ENCODE results near the gene SLC41A3.
"Not testable (repeated sequence)": the region's sequence is repeated elsewhere in the genome, so short reads cannot be mapped to it uniquely, and the experiment has no call there.

Gene SLC41A3

DNA sequence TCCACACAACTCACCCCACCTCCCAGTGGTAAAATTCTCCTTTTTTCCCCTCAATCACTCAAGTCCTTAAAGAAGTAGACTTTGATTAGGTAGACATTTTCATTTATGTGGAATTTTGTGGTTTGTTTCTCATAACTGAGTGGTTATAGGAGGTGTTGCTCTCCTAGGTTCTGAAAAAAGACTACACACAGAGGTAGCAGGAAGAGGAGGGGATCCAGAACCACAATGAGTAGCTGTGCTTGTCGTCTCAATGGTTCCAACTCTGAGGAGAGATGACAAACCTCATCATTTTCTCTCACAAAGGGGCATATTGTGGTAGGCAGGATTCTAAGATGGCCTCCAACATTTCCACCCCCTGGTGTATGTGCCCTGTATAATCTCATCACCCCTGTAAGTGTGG, 120.1 kb downstream of the SLC41A3 start:
- not testable (repeated sequence) for FAIRE-seq; DNase-seq (ENCODE audit: insufficient read length, low spot score)

DNA sequence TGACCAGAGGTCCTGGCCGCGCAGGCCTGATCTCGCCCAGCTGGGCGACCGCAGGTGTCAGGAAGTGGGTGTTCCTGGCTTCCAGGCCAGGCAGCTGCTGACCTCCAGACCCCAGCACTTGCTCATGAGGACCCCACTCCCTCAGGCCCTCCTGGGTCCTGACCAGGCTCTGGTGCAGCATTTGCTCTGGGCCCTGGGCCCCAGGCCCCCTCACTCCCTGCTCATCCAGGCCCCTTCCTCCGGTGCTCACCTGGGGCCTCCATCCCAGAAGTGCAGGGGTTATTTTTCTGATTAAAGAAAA, 122.7 kb downstream of the SLC41A3 start:
- DNase-seq (ENCODE audit: insufficient read length, low spot score): no peak
- no peak for FAIRE-seq

DNA sequence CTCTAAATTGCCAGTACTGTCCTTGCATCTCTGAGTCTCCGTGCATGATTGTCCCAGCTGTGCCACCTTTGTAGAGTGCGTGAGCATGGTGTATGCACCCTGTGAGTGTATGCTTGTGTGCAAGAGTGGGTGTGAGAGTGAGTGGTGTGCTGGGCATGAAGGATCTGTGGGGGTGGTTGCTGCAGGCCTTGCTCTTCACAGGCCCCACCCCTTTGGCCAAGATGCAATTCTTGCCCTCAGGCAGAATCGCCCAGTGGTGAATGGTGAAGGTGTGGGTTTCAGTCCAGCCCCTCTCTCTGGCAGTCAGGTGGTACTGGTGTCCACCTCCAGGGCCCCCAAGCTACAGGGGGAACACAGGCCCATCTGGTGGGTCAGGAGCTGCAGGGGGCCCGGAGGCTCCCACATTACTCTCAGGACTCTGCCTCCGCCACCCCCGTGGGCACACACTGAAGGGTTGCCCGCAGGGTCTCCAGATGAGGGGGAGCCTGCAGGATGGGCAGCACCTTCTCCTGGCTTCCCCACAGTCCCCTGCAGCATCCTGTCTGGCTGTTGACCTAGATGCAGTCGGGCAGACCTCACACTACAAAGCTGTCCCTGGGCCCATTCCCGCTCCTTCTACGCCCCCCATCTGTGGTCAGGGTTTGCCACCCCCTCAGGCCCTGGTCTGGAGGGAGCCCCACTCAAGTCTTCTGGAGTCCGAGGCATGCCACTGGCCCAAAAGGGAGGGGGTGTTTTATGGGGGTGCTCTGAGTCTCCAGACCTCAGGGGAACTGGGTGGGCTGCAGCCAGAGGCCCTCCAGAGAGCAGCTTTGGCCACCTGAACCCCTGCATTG, 123.3 kb downstream of the SLC41A3 start:
- no peak for FAIRE-seq
- DNase-seq (ENCODE audit: insufficient read length, low spot score): no peak

DNA sequence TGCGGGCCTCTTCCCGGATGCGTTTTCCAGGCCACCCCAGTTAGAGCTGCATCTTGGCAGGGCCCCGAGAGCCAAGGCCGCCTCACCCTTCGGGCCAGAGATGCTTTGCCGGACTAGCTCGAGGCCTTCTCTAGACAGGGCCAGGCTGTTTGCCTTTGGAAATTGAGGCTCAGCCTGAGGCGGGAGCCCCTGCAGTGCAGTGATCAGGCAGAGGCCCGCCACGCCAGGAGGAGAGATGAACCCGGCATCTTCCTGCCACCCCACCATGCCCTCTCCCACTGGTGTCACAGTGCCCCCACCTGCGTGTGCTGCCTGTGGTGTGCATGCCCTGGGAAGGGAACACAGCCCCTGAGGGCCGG, 123.9 kb downstream of the SLC41A3 start:
- no peak for DNase-seq (ENCODE audit: insufficient read length, low spot score)
- no peak for FAIRE-seq

DNA sequence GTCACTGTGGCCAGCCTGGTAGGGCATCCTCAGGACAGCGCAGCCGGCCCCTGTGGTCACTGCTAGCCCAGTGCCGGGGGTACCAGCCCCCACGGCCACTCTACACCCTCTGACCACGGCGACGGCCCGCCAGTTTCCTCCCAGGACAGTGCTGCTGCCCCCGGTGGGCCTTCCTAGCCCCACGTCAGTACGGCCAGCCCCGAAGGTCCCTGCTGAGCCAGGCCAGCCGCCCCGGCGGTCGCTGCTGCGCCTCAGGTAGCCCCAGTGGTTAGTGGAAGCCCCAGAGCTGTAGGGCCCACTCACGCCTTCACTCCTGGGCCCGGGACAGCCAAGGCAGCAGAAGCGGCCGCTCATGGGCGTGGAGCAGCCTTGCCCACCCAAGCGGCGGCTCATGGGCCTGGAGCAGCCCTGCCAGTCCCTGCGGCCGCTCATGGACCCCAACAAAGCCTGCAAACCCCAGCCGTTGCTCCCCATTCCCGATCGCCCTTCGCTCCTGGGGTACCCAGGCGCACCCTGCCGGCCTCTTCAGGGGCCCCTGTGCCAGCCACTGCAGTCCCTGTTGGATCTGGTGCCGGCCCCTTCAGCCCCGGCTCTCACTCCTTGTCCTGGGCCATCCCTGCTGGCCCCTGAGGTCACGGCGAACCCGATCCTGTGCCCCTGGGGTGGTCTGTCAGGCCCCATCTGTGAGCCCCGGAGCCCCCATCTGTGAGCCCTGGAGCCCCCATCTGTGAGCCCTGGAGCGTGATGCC, 124.4 kb downstream of the SLC41A3 start:
- FAIRE-seq (no peak), DNase-seq (ENCODE audit: insufficient read length, low spot score) (no peak)

DNA sequence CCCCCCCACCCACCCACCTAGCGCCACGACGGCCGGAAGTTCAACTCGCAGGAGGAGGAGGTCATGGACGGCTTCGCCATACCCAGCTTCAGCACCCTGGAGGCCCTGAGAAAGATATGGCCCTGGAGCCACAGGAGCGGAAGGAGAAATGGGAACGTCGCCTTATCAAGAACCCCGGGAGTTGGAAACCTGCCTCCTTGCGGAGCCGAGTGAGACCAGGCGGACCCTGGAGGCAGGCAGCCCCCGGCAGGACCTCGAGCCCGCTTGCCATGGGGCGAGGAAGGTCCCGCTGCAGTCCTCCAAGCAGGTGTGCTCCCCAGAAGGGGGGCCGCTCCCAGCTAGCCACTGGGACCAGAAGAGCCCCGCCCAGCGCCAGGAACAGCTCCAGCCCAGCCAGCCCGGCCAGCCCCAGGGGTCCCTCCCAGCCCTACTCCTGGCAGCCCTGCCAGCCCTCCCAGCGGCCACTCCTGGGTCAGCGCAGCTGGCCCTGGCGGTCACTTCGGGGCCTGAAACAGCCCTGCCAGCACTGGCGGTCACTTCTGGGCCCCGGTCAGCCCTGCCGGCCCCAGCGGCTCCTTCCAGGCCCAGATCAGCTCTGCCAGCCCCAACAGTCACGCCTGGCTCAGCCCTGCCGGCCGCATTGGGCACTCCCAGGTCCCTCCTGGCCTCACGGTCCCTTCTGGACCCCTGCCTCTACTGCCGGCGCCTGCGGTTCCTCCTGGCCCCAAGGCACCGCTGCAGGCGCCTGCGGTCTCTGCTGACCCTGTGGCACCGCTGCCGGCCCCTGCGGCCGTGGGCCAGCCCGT, 125.2 kb downstream of the SLC41A3 start:
- DNase-seq (ENCODE audit: insufficient read length, low spot score) (no peak), FAIRE-seq (no peak)

DNA sequence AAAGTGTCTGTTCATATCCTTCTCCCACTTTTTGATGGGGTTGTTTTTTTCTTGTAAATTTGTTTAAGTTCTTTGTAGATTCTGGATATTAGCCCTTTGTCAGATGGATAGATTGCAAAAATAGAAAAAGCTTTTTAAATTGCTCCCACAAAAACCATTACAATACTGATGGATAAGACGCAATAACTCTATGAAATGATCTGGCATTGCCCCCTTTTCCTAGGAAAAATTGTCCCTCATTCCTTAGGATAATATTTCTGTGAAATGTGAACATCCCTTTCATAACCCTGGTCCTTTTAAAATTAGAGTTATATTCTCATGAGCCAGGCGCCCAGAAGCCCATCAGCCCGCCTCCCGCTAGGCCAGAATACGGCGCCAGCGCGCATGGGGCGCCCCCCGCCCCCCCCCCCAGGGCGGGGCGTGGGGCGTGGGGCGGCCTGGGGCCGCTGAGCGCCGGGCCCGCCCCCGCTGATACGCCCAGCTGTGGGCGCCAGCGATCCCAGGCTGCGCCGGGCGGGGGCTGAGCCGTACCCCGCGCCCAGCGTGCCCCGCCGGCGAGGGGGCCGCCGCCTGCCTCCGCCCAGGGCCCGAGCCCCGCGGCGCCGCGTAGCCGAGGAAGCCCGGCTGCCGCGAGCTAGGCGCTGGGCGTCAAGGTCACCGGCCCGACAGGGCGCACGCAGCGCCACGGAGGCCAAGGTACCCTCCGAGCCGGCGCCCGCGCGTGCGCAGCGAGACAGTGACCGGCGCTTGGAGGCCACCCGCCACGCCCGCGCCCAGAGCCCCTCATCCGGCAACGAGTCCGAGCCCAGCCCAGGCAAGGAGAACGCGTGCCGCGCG, 126.0 kb downstream of the SLC41A3 start:
- DNase-seq (ENCODE audit: insufficient read length, low spot score) (no peak), FAIRE-seq (no peak)

DNA sequence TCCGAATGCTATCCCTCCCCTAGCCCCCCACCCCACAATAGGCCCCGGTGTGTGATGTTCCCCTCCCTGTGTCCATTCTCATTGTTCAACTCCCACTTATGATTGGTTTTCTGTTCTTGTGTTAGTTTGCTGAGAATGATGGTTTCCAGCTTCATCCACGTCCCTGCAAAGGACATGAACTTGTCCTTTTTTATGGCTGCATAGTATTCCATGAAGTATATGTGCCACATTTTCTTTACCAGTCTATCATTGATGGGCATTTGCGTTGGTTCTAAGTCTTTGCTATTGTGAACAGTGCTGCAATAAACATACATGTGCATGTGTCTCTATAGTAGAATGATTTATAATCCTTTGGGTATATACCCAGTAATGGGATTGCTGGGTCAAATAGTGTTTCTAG, 126.9 kb downstream of the SLC41A3 start:
- not testable (repeated sequence) for DNase-seq (ENCODE audit: insufficient read length, low spot score); FAIRE-seq
